ENCODE results near the gene ADAM33. TPM values are rescaled to one million over a fixed set of nuclear protein-coding genes. Genes with fewer than 3 reads are reported as not detected.

Gene ADAM33
- total and polyA plus RNA-seq, 2 of the 13 experiments (the other 11 are each of a cell fraction or from before 2014, with no cell fraction given) = not detected

GRCh38 chr20:3628502-3629314 is 53.1 kb downstream of the ADAM33 start (continued):
- TF ChIP-seq IKZF5 (CRISPR knock-in tag; IDR thresholded peaks at IDR 0.05) (0 out of 2 replicates have a peak, but pooled peaks have one; percentile 41), GABPB1 (CRISPR knock-in tag; IDR thresholded peaks at IDR 0.05) (peak; percentile 33; the same call in 1 of the 2 replicates), MIER2 (CRISPR knock-in tag; IDR thresholded peaks at IDR 0.05) (0 out of 2 replicates have a peak, but pooled peaks have one; percentile 66), ZNF629 (CRISPR knock-in tag; conservative IDR thresholded peaks at IDR 0.05) (peak; percentile 95), HMG20A (CRISPR knock-in tag; IDR thresholded peaks at IDR 0.05; ENCODE audit: borderline replicate concordance) (peak; percentile 71; the same call in 1 of the 2 replicates), AHR (CRISPR knock-in tag; IDR thresholded peaks at IDR 0.05) (peak; percentile 55; the same call in 1 of the 2 replicates), UBTF (CRISPR knock-in tag; IDR thresholded peaks at IDR 0.05) (peak; percentile 36; the same call in 1 of the 2 replicates), HOXD1 (CRISPR knock-in tag; IDR thresholded peaks at IDR 0.05) (peak; percentile 79; the same call in 1 of the 2 replicates), HNF4A (CRISPR knock-in tag; IDR thresholded peaks at IDR 0.05) (peak; percentile 94), ZNF138 (CRISPR knock-in tag; IDR thresholded peaks at IDR 0.05; ENCODE audit: low read depth) (no peak), NONO (IDR thresholded peaks at IDR 0.05) (no peak), NONO (CRISPR knock-in tag; conservative IDR thresholded peaks at IDR 0.05) (peak; percentile 88), SIX4 (CRISPR knock-in tag; IDR thresholded peaks at IDR 0.05) (0 out of 2 replicates have a peak, but pooled peaks have one; percentile 36), ZBTB46 (CRISPR knock-in tag; IDR thresholded peaks at IDR 0.05; ENCODE audit: borderline replicate concordance) (no peak), SMAD3 (CRISPR knock-in tag; IDR thresholded peaks at IDR 0.05) (peak; percentile 65; the same call in 1 of the 2 replicates), ZNF350 (CRISPR knock-in tag; IDR thresholded peaks at IDR 0.05; ENCODE audit: borderline replicate concordance, low read depth) (peak; percentile 69), MXD1 (CRISPR knock-in tag; IDR thresholded peaks at IDR 0.05) (no peak), ZNF674 (CRISPR knock-in tag; IDR thresholded peaks at IDR 0.05; ENCODE audit: low read depth) (no peak)
- TF ChIP-seq, protein P1, sequence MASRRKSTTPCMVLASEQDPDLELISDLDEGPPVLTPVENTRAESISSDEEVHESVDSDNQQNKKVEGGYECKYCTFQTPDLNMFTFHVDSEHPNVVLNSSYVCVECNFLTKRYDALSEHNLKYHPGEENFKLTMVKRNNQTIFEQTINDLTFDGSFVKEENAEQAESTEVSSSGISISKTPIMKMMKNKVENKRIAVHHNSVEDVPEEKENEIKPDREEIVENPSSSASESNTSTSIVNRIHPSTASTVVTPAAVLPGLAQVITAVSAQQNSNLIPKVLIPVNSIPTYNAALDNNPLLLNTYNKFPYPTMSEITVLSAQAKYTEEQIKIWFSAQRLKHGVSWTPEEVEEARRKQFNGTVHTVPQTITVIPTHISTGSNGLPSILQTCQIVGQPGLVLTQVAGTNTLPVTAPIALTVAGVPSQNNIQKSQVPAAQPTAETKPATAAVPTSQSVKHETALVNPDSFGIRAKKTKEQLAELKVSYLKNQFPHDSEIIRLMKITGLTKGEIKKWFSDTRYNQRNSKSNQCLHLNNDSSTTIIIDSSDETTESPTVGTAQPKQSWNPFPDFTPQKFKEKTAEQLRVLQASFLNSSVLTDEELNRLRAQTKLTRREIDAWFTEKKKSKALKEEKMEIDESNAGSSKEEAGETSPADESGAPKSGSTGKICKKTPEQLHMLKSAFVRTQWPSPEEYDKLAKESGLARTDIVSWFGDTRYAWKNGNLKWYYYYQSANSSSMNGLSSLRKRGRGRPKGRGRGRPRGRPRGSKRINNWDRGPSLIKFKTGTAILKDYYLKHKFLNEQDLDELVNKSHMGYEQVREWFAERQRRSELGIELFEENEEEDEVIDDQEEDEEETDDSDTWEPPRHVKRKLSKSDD (CRISPR knock-in tag; IDR thresholded peaks at IDR 0.05; ENCODE audit: low read depth) = no peak
